Measurements from ENCODE around the gene SETBP1. TPM values are rescaled to one million over a fixed set of nuclear protein-coding genes. Genes with fewer than 3 reads are reported as not detected.

The SETBP1 gene
- total RNA-seq, 1 experiment from 2014 or later = 9.6 TPM

GRCh38 chr18:44715842-44716241 lies 35.2 kb downstream of the SETBP1 start:
- H3K27ac Mint-ChIP-seq = 0 out of 2 replicates have a peak overlapping the region, but pooled peaks have one; percentile 50
- no peak overlapping the region for H3K4me3 Mint-ChIP-seq
- H3K27me3 Mint-ChIP-seq (ENCODE audit: low read depth) = no peaks in the 10 kb centered on the region
- DNase-seq (ENCODE audit: low spot score) (no peak), ATAC-seq (peak; percentile 23)
- peaks cover 2% of the 10 kb centered on the region; the same call in 1 of the 2 replicates for H3K9me3 Mint-ChIP-seq
- ChIA-PET POLR2A (no interaction called here), CTCF (no interaction called here)
- H3K36me3 Mint-ChIP-seq = peaks cover 11% of the 10 kb centered on the region
- no peak for TF ChIP-seq ATF3 (CRISPR knock-in tag; conservative IDR thresholded peaks at IDR 0.05)
- TF ChIP-seq AFF4 (CRISPR knock-in tag; IDR thresholded peaks at IDR 0.05; ENCODE audit: borderline replicate concordance) = no peak
- TF ChIP-seq SP1 (CRISPR knock-in tag; conservative IDR thresholded peaks at IDR 0.05) = no peak
- TF ChIP-seq NFYB (CRISPR knock-in tag; conservative IDR thresholded peaks at IDR 0.05; ENCODE audit: low read depth) = no peak
- no peak for TF ChIP-seq ZNF512 (CRISPR knock-in tag; IDR thresholded peaks at IDR 0.05; ENCODE audit: borderline replicate concordance)
- TF ChIP-seq ZNF423 (CRISPR knock-in tag; IDR thresholded peaks at IDR 0.05) = no peak
- TF ChIP-seq TEAD1 (CRISPR knock-in tag; IDR thresholded peaks at IDR 0.05) = no peak
- no peak for TF ChIP-seq SOX15 (CRISPR knock-in tag; IDR thresholded peaks at IDR 0.05)
- no peak for TF ChIP-seq NFATC4 (CRISPR knock-in tag; IDR thresholded peaks at IDR 0.05)
- TF ChIP-seq OVOL2 (CRISPR knock-in tag; IDR thresholded peaks at IDR 0.05; ENCODE audit: borderline replicate concordance) = no peak
- TF ChIP-seq ARID4B (CRISPR knock-in tag; IDR thresholded peaks at IDR 0.05; ENCODE audit: borderline replicate concordance) = no peak
- TF ChIP-seq ZNF396 (CRISPR knock-in tag; IDR thresholded peaks at IDR 0.05; ENCODE audit: borderline replicate concordance) = no peak
- no peak for TF ChIP-seq MYBL2 (CRISPR knock-in tag; IDR thresholded peaks at IDR 0.05)
- no peak for TF ChIP-seq PRRX2 (CRISPR knock-in tag; IDR thresholded peaks at IDR 0.05)
- no peak for TF ChIP-seq ESRRA (CRISPR knock-in tag; IDR thresholded peaks at IDR 0.05; ENCODE audit: borderline replicate concordance)
- no peak for TF ChIP-seq ZMAT4 (CRISPR knock-in tag; IDR thresholded peaks at IDR 0.05)
- TF ChIP-seq SMAD4 (CRISPR knock-in tag; IDR thresholded peaks at IDR 0.05) = no peak
- peaks cover 37% of the 10 kb centered on the region for H3K4me1 Mint-ChIP-seq
